GM12878 (cell line): ENCODE data around the gene RORC. TPM values are rescaled to one million over a fixed set of nuclear protein-coding genes. Genes with fewer than 3 reads are reported as not detected.

Source experiments
- ATAC-seq: fragments of 200-7000 bp; cut with Tn5 transposase; 3 replicates; pipeline ENCODE4 v1.9.1; 2020; ENCODE audit warnings: mild to moderate bottlenecking, moderate library complexity
- BruUV-seq: library from RNA; stranded (reverse); fragments of 400-500 nt; replicated peaks from 2 replicates; lab custom pipeline; 2021; lab: Mats Ljungman, UMichigan
- CTCF ChIA-PET: fragments of 300-600 bp; sonication (Branson Sonifier 250); formaldehyde crosslinking; extraction: SDS; loops from one replicate; lab custom pipeline; 2021; ENCODE audit warnings: inconsistent platforms; lab: Yijun Ruan, JAX
- POLR2A ChIA-PET: fragments of 350-600 bp; formaldehyde crosslinking; extraction: SDS; loops from one replicate; lab custom pipeline; 2021; ENCODE audit warnings: inconsistent platforms; lab: Charles Lee
- RAD21 ChIA-PET: fragments of 300-600 bp; sonication (Branson Sonifier 250); formaldehyde crosslinking; loops from one replicate; lab custom pipeline; 2023; ENCODE audit warnings: antibody characterized with exemption; ENCODE audit not compliant: unreplicated experiment; lab: Charles Lee
- SMC1A ChIA-PET: fragments of 300-600 bp; sonication (Branson Sonifier 250); formaldehyde crosslinking; loops from one replicate; lab custom pipeline; 2023; ENCODE audit not compliant: unreplicated experiment, uncharacterized antibody; lab: Charles Lee
- DNase-seq: peaks from one replicate; pipeline ENCODE4 v3.0.0-alpha.2; 2011; ENCODE audit warnings: low read depth, low spot score
- FAIRE-seq: peaks from 3 replicates; lab custom pipeline; 2011; peaks lifted over from hg19 to GRCh38; lab: Jason Lieb, UNC
- H2AFZ ChIP-seq: 2 replicates; pipeline ENCODE4 v1.6.0; 2011; ENCODE audit warnings: low read depth, low read length, control low read depth; ENCODE audit not compliant: control insufficient read depth
- H3K27ac ChIP-seq: 2 replicates; pipeline ENCODE4 v1.5.1; 2011; ENCODE audit warnings: control low read depth; ENCODE audit not compliant: control insufficient read depth, insufficient read depth
- H3K27me3 ChIP-seq, 2 experiments: replicated peaks in 1 of 2; 2 replicates each; pipeline versions ENCODE4 v1.6.0 to v1.6.1; 2011; ENCODE audit warnings: low read length in 1 of 2; ENCODE audit not compliant: control insufficient read depth in 2 of 2, insufficient read depth in 2 of 2
- H3K36me3 ChIP-seq, 2 experiments: 2 replicates each; pipeline ENCODE4 v1.5.1; 2011; ENCODE audit warnings: low read length in 1 of 2; ENCODE audit not compliant: control insufficient read depth in 2 of 2, insufficient read depth in 2 of 2
- H3K4me1 ChIP-seq: 2 replicates; pipeline ENCODE4 v1.6.1; 2011; ENCODE audit warnings: mild to moderate bottlenecking, low read length, moderate library complexity, mixed read lengths; ENCODE audit not compliant: control insufficient read depth, insufficient read depth
- H3K4me2 ChIP-seq: 2 replicates; pipeline ENCODE4 v1.6.0; 2011; ENCODE audit warnings: control low read depth; ENCODE audit not compliant: control insufficient read depth, insufficient read depth
- H3K4me3 ChIP-seq: fragments of 200-600 bp; sonication (generic); 2 replicates; pipeline ENCODE4 v1.5.1; 2016
- H3K79me2 ChIP-seq: 2 replicates; pipeline ENCODE4 v1.6.0; 2011; ENCODE audit warnings: low read length; ENCODE audit not compliant: control insufficient read depth, insufficient read depth
- H3K9ac ChIP-seq: 2 replicates; pipeline ENCODE4 v1.8.0; 2011; ENCODE audit warnings: low read length, control low read depth, mixed read lengths; ENCODE audit not compliant: control insufficient read depth, insufficient read depth
- H3K9me3 ChIP-seq: replicated peaks from 3 replicates; pipeline ENCODE4 v1.5.1; 2011; ENCODE audit warnings: mild to moderate bottlenecking, low read length; ENCODE audit not compliant: control insufficient read depth, insufficient read depth
- H4K20me1 ChIP-seq: 2 replicates; pipeline ENCODE4 v1.6.0; 2011; ENCODE audit not compliant: control insufficient read depth, insufficient read depth
- ASH2L ChIP-seq: fragments of 300-600, 200-600 bp; sonication (generic); IDR thresholded peaks from 2 replicates; pipeline ENCODE4 v1.6.1; 2017; ENCODE audit warnings: low read depth, mild to moderate bottlenecking, borderline replicate concordance
- ATF2 ChIP-seq: IDR thresholded peaks from 2 replicates; pipeline ENCODE4 v1.6.1; 2012; ENCODE audit warnings: low read length, inconsistent platforms
- BCL11A ChIP-seq: IDR thresholded peaks from 2 replicates; pipeline ENCODE4 v1.6.1; 2011; ENCODE audit warnings: low read depth, low read length
- CREM ChIP-seq: IDR thresholded peaks from 2 replicates; pipeline ENCODE4 v1.6.1; 2014; ENCODE audit warnings: antibody characterized with exemption, low read depth
- MAX ChIP-seq: IDR thresholded peaks from 2 replicates; pipeline ENCODE4 v1.6.1; 2012; ENCODE audit warnings: low read depth, low read length, improper control_type of control experiment
- SMC3 ChIP-seq: IDR thresholded peaks from 2 replicates; pipeline ENCODE4 v1.6.1; 2011; ENCODE audit warnings: low read length, improper control_type of control experiment, borderline replicate concordance
- TCF12 ChIP-seq: IDR thresholded peaks from 2 replicates; pipeline ENCODE4 v1.6.1; 2011; ENCODE audit warnings: low read depth, mild to moderate bottlenecking, low read length
- ZNF207 ChIP-seq: fragments of 450-650 bp; IDR thresholded peaks from 2 replicates; pipeline ENCODE4 v1.6.1; 2014; ENCODE audit warnings: antibody characterized with exemption, mild to moderate bottlenecking, borderline replicate concordance
- ZNF24 ChIP-seq: fragments of 450-650 bp; IDR thresholded peaks from 2 replicates; pipeline ENCODE4 v1.6.1; 2017; ENCODE audit warnings: antibody characterized with exemption, mild to moderate bottlenecking
- in situ Hi-C: fragments of 300-500 bp; cut with MboI; formaldehyde crosslinking; loops from 9 replicates; pipeline ENCODE4 v1.14.3; 2018; ENCODE audit warnings: mixed read lengths
- intact Hi-C: fragments of 100-400 bp; cut with micrococcal nuclease; formaldehyde crosslinking; loops from one replicate; pipeline ENCODE4 v1.14.2; 2022; ENCODE audit not compliant: unreplicated experiment
- polyA plus RNA-seq, 11 experiments: library from polyadenylated mRNA; depleted of rRNA in 4 of 11; unstranded in 6 of 11; stranded (reverse) in 5 of 11; fragments of >200 nt; fragmentation: Nextera tagmentation in 4 of 11; fragmentation: Illumina TruSeq in 1 of 11; extraction: Ambion mirVana in 4 of 11; extraction: Trizol in 1 of 11; gene quantifications; 1 replicate in 1 of 11; 2 replicates in 10 of 11; pipeline versions ENCODE4 v1.2.1 to v1.2.3, GENCODE V29; 2011 to 2016; ENCODE audit warnings: inconsistent platforms in 2 of 11, missing spikeins in 2 of 11, low read depth in 1 of 11
- total RNA-seq, 4 experiments: library from RNA; depleted of rRNA in 3 of 4; stranded (reverse); fragments of >200 nt in 3 of 4; fragmentation: Illumina TruSeq in 1 of 4; extraction: Trizol in 1 of 4; gene quantifications; 2 replicates each; pipeline versions ENCODE4 v1.2.1 to v1.2.3, GENCODE V29; 2013 to 2021
- TF ChIP-seq, protein P1 (sequence below): fragments of 450-650 bp; IDR thresholded peaks from 2 replicates; pipeline ENCODE4 v1.6.1; 2017; ENCODE audit warnings: antibody characterized with exemption, mild to moderate bottlenecking, moderate library complexity
- TF ChIP-seq, protein P2 (sequence below): fragments of 450-650 bp; IDR thresholded peaks from 2 replicates; pipeline ENCODE4 v1.6.1; 2014; ENCODE audit warnings: mild to moderate bottlenecking

Gene RORC
- total and polyA plus RNA-seq, 10 of the 15 experiments (the other 5 are each of a cell fraction or from before 2014, with no cell fraction given), result not detected

DNA sequence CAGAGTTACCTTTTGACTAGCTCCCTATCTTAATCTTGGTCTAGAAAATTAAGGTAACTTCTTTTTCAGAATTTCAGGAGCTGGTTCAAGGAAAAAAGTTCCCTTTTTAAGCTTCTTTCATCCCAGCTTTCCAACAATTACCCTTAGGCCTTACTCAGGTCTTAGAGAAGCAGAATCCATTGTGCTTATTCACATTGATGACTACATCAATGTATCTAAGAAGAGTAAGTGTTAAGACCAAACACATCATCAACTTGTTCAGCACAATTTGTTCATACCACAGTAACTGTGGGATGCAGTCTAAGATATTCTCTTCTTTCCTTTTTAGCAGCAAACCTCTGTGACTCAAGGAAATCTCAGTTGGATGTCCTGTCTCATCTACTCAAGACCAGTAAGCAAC is 72.4 kb downstream of the RORC start:
- no peak for TF ChIP-seq TCF12
- TF ChIP-seq MAX, result no peak
- TF ChIP-seq, protein P1, sequence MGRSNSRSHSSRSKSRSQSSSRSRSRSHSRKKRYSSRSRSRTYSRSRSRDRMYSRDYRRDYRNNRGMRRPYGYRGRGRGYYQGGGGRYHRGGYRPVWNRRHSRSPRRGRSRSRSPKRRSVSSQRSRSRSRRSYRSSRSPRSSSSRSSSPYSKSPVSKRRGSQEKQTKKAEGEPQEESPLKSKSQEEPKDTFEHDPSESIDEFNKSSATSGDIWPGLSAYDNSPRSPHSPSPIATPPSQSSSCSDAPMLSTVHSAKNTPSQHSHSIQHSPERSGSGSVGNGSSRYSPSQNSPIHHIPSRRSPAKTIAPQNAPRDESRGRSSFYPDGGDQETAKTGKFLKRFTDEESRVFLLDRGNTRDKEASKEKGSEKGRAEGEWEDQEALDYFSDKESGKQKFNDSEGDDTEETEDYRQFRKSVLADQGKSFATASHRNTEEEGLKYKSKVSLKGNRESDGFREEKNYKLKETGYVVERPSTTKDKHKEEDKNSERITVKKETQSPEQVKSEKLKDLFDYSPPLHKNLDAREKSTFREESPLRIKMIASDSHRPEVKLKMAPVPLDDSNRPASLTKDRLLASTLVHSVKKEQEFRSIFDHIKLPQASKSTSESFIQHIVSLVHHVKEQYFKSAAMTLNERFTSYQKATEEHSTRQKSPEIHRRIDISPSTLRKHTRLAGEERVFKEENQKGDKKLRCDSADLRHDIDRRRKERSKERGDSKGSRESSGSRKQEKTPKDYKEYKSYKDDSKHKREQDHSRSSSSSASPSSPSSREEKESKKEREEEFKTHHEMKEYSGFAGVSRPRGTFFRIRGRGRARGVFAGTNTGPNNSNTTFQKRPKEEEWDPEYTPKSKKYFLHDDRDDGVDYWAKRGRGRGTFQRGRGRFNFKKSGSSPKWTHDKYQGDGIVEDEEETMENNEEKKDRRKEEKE, result no peak
- TF ChIP-seq ASH2L, result no peak
- TF ChIP-seq SMC3, result no peak
- TF ChIP-seq, protein P2, sequence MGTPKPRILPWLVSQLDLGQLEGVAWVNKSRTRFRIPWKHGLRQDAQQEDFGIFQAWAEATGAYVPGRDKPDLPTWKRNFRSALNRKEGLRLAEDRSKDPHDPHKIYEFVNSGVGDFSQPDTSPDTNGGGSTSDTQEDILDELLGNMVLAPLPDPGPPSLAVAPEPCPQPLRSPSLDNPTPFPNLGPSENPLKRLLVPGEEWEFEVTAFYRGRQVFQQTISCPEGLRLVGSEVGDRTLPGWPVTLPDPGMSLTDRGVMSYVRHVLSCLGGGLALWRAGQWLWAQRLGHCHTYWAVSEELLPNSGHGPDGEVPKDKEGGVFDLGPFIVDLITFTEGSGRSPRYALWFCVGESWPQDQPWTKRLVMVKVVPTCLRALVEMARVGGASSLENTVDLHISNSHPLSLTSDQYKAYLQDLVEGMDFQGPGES, result no peak
- no peak for TF ChIP-seq ZNF24
- no peak for TF ChIP-seq ZNF207
- no peak for TF ChIP-seq CREM
- no peak for TF ChIP-seq ATF2
- no peak for TF ChIP-seq BCL11A
- no peaks in the 10 kb centered on the region for H3K27me3 ChIP-seq
- H3K9ac ChIP-seq, result no peak overlapping the region
- CTCF ChIA-PET, result interaction anchor here (1.0 kb wide), 1 partner anchor 9 kb away, joined by 5 read pairs; no protein-coding TSS in a partner anchor
- no peak overlapping the region for H3K4me2 ChIP-seq
- peaks cover 12% of the 10 kb centered on the region for H3K79me2 ChIP-seq
- H4K20me1 ChIP-seq, result no peaks in the 10 kb centered on the region
- no peaks in the 10 kb centered on the region for H3K9me3 ChIP-seq
- H3K36me3 ChIP-seq, result peaks cover 5 to 25% of the 10 kb centered on the region in 2 experiments; a peak in 3 of 4 replicates
- H3K27ac ChIP-seq, result no peak overlapping the region
- H2AFZ ChIP-seq, result no peak overlapping the region
- SMC1A ChIA-PET, result no interaction called here
- ATAC-seq (no peak), DNase-seq (no peak), FAIRE-seq (no peak)
- POLR2A ChIA-PET, result interaction anchor here (0.6 to 0.7 kb wide), 2 partner anchors 9 to 33 kb away, joined by 3 read pairs; no protein-coding TSS in a partner anchor
- H3K4me1 ChIP-seq, result no peaks in the 10 kb centered on the region
- no peak overlapping the region for H3K4me3 ChIP-seq
- BruUV-seq, result no TSS peak
- intact Hi-C loops, result no loop called here
- in situ Hi-C loops, result no loop called here
- RAD21 ChIA-PET, result no interaction called here
